GM12878 (cell line): ENCODE measurements around the gene CDHR5. TPM values are rescaled to one million over a fixed set of nuclear protein-coding genes. Genes with fewer than 3 reads are reported as not detected.

Experiments used
- ATAC-seq: fragments of 200-7000 bp; cut with Tn5 transposase; 3 replicates; pipeline ENCODE4 v1.9.1; 2020; ENCODE audit warnings: mild to moderate bottlenecking, moderate library complexity
- BruUV-seq: library from RNA; stranded (reverse); fragments of 400-500 nt; replicated peaks from 2 replicates; lab custom pipeline; 2021; lab: Mats Ljungman, UMichigan
- CTCF ChIA-PET: fragments of 300-600 bp; sonication (Branson Sonifier 250); formaldehyde crosslinking; extraction: SDS; loops from one replicate; lab custom pipeline; 2021; ENCODE audit warnings: inconsistent platforms; lab: Yijun Ruan, JAX
- POLR2A ChIA-PET: fragments of 350-600 bp; formaldehyde crosslinking; extraction: SDS; loops from one replicate; lab custom pipeline; 2021; ENCODE audit warnings: inconsistent platforms; lab: Charles Lee
- RAD21 ChIA-PET: fragments of 300-600 bp; sonication (Branson Sonifier 250); formaldehyde crosslinking; loops from one replicate; lab custom pipeline; 2023; ENCODE audit warnings: antibody characterized with exemption; ENCODE audit not compliant: unreplicated experiment; lab: Charles Lee
- SMC1A ChIA-PET: fragments of 300-600 bp; sonication (Branson Sonifier 250); formaldehyde crosslinking; loops from one replicate; lab custom pipeline; 2023; ENCODE audit not compliant: unreplicated experiment, uncharacterized antibody; lab: Charles Lee
- DNase-seq: peaks from one replicate; pipeline ENCODE4 v3.0.0-alpha.2; 2011; ENCODE audit warnings: low read depth, low spot score
- FAIRE-seq: peaks from 3 replicates; lab custom pipeline; 2011; peaks lifted over from hg19 to GRCh38; lab: Jason Lieb, UNC
- H2AFZ ChIP-seq: 2 replicates; pipeline ENCODE4 v1.6.0; 2011; ENCODE audit warnings: low read depth, low read length, control low read depth; ENCODE audit not compliant: control insufficient read depth
- H3K27ac ChIP-seq: 2 replicates; pipeline ENCODE4 v1.5.1; 2011; ENCODE audit warnings: control low read depth; ENCODE audit not compliant: control insufficient read depth, insufficient read depth
- H3K27me3 ChIP-seq, 2 experiments: replicated peaks in 1 of 2; 2 replicates each; pipeline versions ENCODE4 v1.6.0 to v1.6.1; 2011; ENCODE audit warnings: low read length in 1 of 2; ENCODE audit not compliant: control insufficient read depth in 2 of 2, insufficient read depth in 2 of 2
- H3K36me3 ChIP-seq, 2 experiments: 2 replicates each; pipeline ENCODE4 v1.5.1; 2011; ENCODE audit warnings: low read length in 1 of 2; ENCODE audit not compliant: control insufficient read depth in 2 of 2, insufficient read depth in 2 of 2
- H3K4me1 ChIP-seq: 2 replicates; pipeline ENCODE4 v1.6.1; 2011; ENCODE audit warnings: mild to moderate bottlenecking, low read length, moderate library complexity, mixed read lengths; ENCODE audit not compliant: control insufficient read depth, insufficient read depth
- H3K4me2 ChIP-seq: 2 replicates; pipeline ENCODE4 v1.6.0; 2011; ENCODE audit warnings: control low read depth; ENCODE audit not compliant: control insufficient read depth, insufficient read depth
- H3K4me3 ChIP-seq: fragments of 200-600 bp; sonication (generic); 2 replicates; pipeline ENCODE4 v1.5.1; 2016
- H3K79me2 ChIP-seq: 2 replicates; pipeline ENCODE4 v1.6.0; 2011; ENCODE audit warnings: low read length; ENCODE audit not compliant: control insufficient read depth, insufficient read depth
- H3K9ac ChIP-seq: 2 replicates; pipeline ENCODE4 v1.8.0; 2011; ENCODE audit warnings: low read length, control low read depth, mixed read lengths; ENCODE audit not compliant: control insufficient read depth, insufficient read depth
- H3K9me3 ChIP-seq: replicated peaks from 3 replicates; pipeline ENCODE4 v1.5.1; 2011; ENCODE audit warnings: mild to moderate bottlenecking, low read length; ENCODE audit not compliant: control insufficient read depth, insufficient read depth
- H4K20me1 ChIP-seq: 2 replicates; pipeline ENCODE4 v1.6.0; 2011; ENCODE audit not compliant: control insufficient read depth, insufficient read depth
- ATF3 ChIP-seq: IDR thresholded peaks from 2 replicates; pipeline ENCODE4 v1.6.1; 2011; ENCODE audit warnings: low read depth, mild to moderate bottlenecking, low read length, moderate library complexity, borderline replicate concordance; ENCODE audit errors: extremely low read depth
- CHD1 ChIP-seq: IDR thresholded peaks from 2 replicates; pipeline ENCODE4 v1.6.1; 2012; ENCODE audit warnings: low read depth, low read length, improper control_type of control experiment
- CHD2 ChIP-seq: IDR thresholded peaks from 2 replicates; pipeline ENCODE4 v1.6.1; 2011; ENCODE audit warnings: low read depth, low read length, improper control_type of control experiment, borderline replicate concordance
- CREM ChIP-seq: IDR thresholded peaks from 2 replicates; pipeline ENCODE4 v1.6.1; 2014; ENCODE audit warnings: antibody characterized with exemption, low read depth
- CUX1 ChIP-seq: IDR thresholded peaks from 2 replicates; pipeline ENCODE4 v1.6.1; 2012; ENCODE audit warnings: improper control_type of control experiment, low read depth, low read length; ENCODE audit not compliant: insufficient replicate concordance
- DPF2 ChIP-seq: fragments of 450-650 bp; IDR thresholded peaks from 2 replicates; pipeline ENCODE4 v1.6.1; 2017; ENCODE audit warnings: mild to moderate bottlenecking
- EZH2 ChIP-seq: IDR thresholded peaks from 2 replicates; pipeline ENCODE4 v1.6.1; 2012; ENCODE audit warnings: low read depth, mild to moderate bottlenecking, control low read depth, inconsistent platforms, low read length, borderline replicate concordance; ENCODE audit not compliant: control insufficient read depth
- FOXM1 ChIP-seq: IDR thresholded peaks from 2 replicates; pipeline ENCODE4 v1.6.1; 2012; ENCODE audit warnings: low read depth, mild to moderate bottlenecking, inconsistent platforms, low read length, moderate library complexity
- HCFC1 ChIP-seq: fragments of 150-350 bp; IDR thresholded peaks from 2 replicates; pipeline ENCODE4 v1.6.1; 2014; ENCODE audit warnings: low read length
- NFIC ChIP-seq: IDR thresholded peaks from 2 replicates; pipeline ENCODE4 v1.6.1; 2012; ENCODE audit warnings: low read depth, mild to moderate bottlenecking, inconsistent platforms, low read length, moderate library complexity
- RCOR1 ChIP-seq: conservative IDR thresholded peaks from 2 replicates; pipeline ENCODE4 v1.6.1; 2012; ENCODE audit warnings: low read depth, low read length, improper control_type of control experiment
- SREBF1 ChIP-seq: IDR thresholded peaks from 2 replicates; pipeline ENCODE4 v1.6.1; 2012; ENCODE audit warnings: mild to moderate bottlenecking, low read length
- ZSCAN29 ChIP-seq: fragments of 450-650 bp; IDR thresholded peaks from 2 replicates; pipeline ENCODE4 v1.6.1; 2017; ENCODE audit warnings: mild to moderate bottlenecking, moderate library complexity
- WGBS: methylation state at CpG from one replicate; pipeline ENCODE4 v1.1.6; 2016; ENCODE audit warnings: low lambda C conversion rate; ENCODE audit not compliant: insufficient replicate concordance, insufficient coverage; ENCODE audit errors: missing lambda C conversion rate; 5-methylcytosine and 5-hydroxymethylcytosine counted together
- in situ Hi-C: fragments of 300-500 bp; cut with MboI; formaldehyde crosslinking; loops from 9 replicates; pipeline ENCODE4 v1.14.3; 2018; ENCODE audit warnings: mixed read lengths
- intact Hi-C: fragments of 100-400 bp; cut with micrococcal nuclease; formaldehyde crosslinking; loops from one replicate; pipeline ENCODE4 v1.14.2; 2022; ENCODE audit not compliant: unreplicated experiment
- polyA plus RNA-seq, 11 experiments: library from polyadenylated mRNA; depleted of rRNA in 4 of 11; unstranded in 6 of 11; stranded (reverse) in 5 of 11; fragments of >200 nt; fragmentation: Nextera tagmentation in 4 of 11; fragmentation: Illumina TruSeq in 1 of 11; extraction: Ambion mirVana in 4 of 11; extraction: Trizol in 1 of 11; gene quantifications; 1 replicate in 1 of 11; 2 replicates in 10 of 11; pipeline versions ENCODE4 v1.2.1 to v1.2.3, GENCODE V29; 2011 to 2016; ENCODE audit warnings: inconsistent platforms in 2 of 11, missing spikeins in 2 of 11, low read depth in 1 of 11
- total RNA-seq, 4 experiments: library from RNA; depleted of rRNA in 3 of 4; stranded (reverse); fragments of >200 nt in 3 of 4; fragmentation: Illumina TruSeq in 1 of 4; extraction: Trizol in 1 of 4; gene quantifications; 2 replicates each; pipeline versions ENCODE4 v1.2.1 to v1.2.3, GENCODE V29; 2013 to 2021
- TF ChIP-seq, protein P1 (sequence below): fragments of 450-650 bp; IDR thresholded peaks from 2 replicates; pipeline ENCODE4 v1.6.1; 2018; ENCODE audit warnings: borderline replicate concordance, mild to moderate bottlenecking; ENCODE audit not compliant: partially characterized antibody

The CDHR5 gene
- total and polyA plus RNA-seq, 10 of the 15 experiments (the other 5 are each of a cell fraction or from before 2014, with no cell fraction given) = 0.06 TPM; not detected in 9

- TF ChIP-seq CHD1 (no peak), CUX1 (no peak), RCOR1 (no peak), EZH2 (no peak), FOXM1 (no peak), ATF3 (no peak), HCFC1 (no peak), NFIC (no peak), SREBF1 (no peak), CHD2 (no peak), DPF2 (no peak), CREM (no peak), ZSCAN29 (no peak)
- TF ChIP-seq, protein P1, sequence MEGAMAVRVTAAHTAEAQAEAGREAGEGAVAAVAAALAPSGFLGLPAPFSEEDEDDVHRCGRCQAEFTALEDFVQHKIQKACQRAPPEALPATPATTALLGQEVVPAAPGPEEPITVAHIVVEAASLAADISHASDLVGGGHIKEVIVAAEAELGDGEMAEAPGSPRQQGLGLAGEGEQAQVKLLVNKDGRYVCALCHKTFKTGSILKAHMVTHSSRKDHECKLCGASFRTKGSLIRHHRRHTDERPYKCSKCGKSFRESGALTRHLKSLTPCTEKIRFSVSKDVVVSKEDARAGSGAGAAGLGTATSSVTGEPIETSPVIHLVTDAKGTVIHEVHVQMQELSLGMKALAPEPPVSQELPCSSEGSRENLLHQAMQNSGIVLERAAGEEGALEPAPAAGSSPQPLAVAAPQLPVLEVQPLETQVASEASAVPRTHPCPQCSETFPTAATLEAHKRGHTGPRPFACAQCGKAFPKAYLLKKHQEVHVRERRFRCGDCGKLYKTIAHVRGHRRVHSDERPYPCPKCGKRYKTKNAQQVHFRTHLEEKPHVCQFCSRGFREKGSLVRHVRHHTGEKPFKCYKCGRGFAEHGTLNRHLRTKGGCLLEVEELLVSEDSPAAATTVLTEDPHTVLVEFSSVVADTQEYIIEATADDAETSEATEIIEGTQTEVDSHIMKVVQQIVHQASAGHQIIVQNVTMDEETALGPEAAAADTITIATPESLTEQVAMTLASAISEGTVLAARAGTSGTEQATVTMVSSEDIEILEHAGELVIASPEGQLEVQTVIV = no peak
- H3K36me3 ChIP-seq = no peaks in the 10 kb centered on the region
- in situ Hi-C loops (no loop called here), intact Hi-C loops (no loop called here)
- no peak overlapping the region for H3K27ac ChIP-seq
- no peaks in the 10 kb centered on the region for H3K27me3 ChIP-seq
- POLR2A ChIA-PET = no interaction called here
- no peak for ATAC-seq
- H3K9me3 ChIP-seq = no peaks in the 10 kb centered on the region
- no peak overlapping the region for H3K4me2 ChIP-seq
- H3K4me3 ChIP-seq = no peak overlapping the region
- no peaks in the 10 kb centered on the region for H3K79me2 ChIP-seq
- H3K4me1 ChIP-seq = peaks cover 11% of the 10 kb centered on the region
- no peak overlapping the region for H3K9ac ChIP-seq
- RAD21 ChIA-PET = no interaction called here
- no peak for DNase-seq
- no peak for FAIRE-seq
- CTCF ChIA-PET = no interaction called here
- SMC1A ChIA-PET = no interaction called here
- 60% methylated on average over 19 of the region's 25 CpGs for WGBS
- BruUV-seq = no TSS peak
- no peak overlapping the region for H2AFZ ChIP-seq
- no peaks in the 10 kb centered on the region for H4K20me1 ChIP-seq
These were observed 603 bp downstream of the CDHR5 start for GRCh38 chr11:623999-624704.
